Stimulated activated effector memory CD8-positive, alpha-beta T cell treated with anti-CD3 and anti-CD28 coated beads, Interleukin-12 subunit alpha, Interleukin-12 subunit beta, amount 100 ng/mL, for 72 hours (primary cell): ENCODE results near the gene FAM43A.

Experiments used
- ATAC-seq: fragments of 150-1000 bp; cut with Tn5 transposase; 2 replicates; pipeline ENCODE4 v1.10.0; 2021
- DNase-seq, 2 donors: peaks; one replicate each; pipeline ENCODE4 v3.0.0; 2021 to 2022; ENCODE audit warnings: low spot score in 2 of 2
- H3K27ac Mint-ChIP-seq: one replicate; pipeline ENCODE4 v1.8.0; 2022; ENCODE audit warnings: mild to moderate bottlenecking, mixed read lengths
- H3K36me3 Mint-ChIP-seq: one replicate; pipeline ENCODE4 v1.8.0; 2022; ENCODE audit warnings: mild to moderate bottlenecking, mixed read lengths
- H3K4me1 Mint-ChIP-seq: one replicate; pipeline ENCODE4 v1.8.0; 2022; ENCODE audit warnings: mixed read lengths
- H3K4me3 Mint-ChIP-seq: one replicate; pipeline ENCODE4 v1.8.0; 2022; ENCODE audit warnings: mild to moderate bottlenecking, mixed read lengths
- H3K9me3 Mint-ChIP-seq: one replicate; pipeline ENCODE4 v1.8.0; 2022; ENCODE audit warnings: mixed read lengths

Gene FAM43A, protein sequence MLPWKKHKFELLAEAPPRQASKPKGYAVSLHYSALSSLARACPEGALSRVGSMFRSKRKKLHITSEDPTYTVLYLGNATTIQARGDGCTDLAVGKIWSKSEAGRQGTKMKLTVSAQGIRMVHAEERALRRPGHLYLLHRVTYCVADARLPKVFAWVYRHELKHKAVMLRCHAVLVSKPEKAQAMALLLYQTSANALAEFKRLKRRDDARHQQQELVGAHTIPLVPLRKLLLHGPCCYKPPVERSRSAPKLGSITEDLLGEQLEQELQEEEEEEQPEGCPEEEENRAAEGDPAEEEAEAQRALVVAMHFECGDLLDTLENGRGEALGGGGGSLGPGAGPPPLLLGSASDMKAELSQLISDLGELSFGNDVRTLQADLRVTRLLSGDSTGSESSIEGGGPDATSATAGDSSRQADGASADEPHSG

DNA sequence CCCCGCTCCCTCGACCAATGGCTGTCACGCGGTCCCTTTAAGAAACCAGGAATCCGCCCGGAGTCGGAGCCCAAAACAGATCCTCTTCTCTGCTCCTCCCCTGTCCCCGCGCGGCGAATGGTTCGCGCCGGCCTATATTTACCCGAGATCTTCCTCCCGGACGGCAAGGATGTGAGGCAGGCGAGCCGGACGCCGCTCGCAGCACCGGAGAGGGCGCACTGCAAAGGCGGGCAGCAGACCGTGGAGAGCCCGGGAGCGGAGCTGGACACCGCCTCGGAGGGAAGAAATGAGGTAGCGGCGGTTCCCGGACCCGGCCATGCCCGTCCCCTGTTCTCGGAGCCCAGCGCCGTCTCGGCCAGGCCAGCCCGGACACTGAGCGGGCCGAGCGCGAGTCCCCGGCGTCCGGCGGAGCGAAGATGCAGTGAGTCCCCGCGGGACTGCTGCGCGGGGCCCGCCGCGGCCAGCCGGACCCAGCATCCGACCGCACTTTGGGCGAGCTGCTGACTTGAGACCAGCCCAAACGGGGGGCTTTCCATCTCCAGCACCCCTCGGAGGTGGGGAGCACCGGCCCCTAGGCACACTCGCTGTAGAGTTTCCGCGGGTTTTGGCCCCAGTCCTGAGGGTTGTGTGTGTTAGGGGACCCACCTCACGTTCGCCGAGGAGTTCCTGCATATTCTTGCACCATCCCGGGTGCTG is at the start of gene FAM43A:
Gene FAM43A (plus strand): TSS at position 166 of the 696 bp plus-strand sequence. CDS start 944 bp downstream, outside the sequence.
- H3K9me3 Mint-ChIP-seq = no peaks in the 10 kb centered on the region
- peak within 1 kb of the TSS; percentile 92 for H3K4me3 Mint-ChIP-seq
- DNase-seq (peak; percentile 77 to 93), ATAC-seq (peak; percentile 73)
- H3K4me1 Mint-ChIP-seq = peaks cover 68% of the 10 kb centered on the region
- peaks cover 34% of the 10 kb centered on the region for H3K36me3 Mint-ChIP-seq
- peak within 1 kb of the TSS; percentile 93 for H3K27ac Mint-ChIP-seq

DNA sequence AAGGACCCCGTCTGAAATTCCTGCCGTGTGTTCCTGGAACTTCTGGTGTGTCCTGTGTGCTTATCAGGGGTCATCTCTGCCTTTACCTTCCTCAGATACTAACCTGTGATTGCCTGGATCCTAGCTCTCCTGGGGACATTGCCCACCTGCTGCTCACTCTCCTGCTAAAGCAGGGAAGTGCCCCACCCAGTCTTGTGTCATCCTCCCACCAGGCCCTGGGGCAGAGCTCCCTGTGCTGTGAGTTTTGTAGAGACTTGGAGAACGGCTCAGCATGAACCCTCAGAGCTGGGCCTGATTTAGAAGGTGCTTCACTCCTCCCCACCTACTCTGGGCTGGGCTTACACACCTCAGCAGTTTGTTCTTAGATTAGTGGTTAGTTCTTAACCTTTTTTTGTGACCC is 48.6 kb upstream of the FAM43A start:
- Mint-ChIP-seq H3K36me3 (peaks cover 37% of the 10 kb centered on the region), H3K4me1 (peaks cover 9% of the 10 kb centered on the region), H3K4me3 (no peak overlapping the region), H3K9me3 (no peaks in the 10 kb centered on the region), H3K27ac (peak overlapping the region; percentile 68)
- ATAC-seq (no peak), DNase-seq (no peak)

- peak overlapping the region; percentile 68 for H3K27ac Mint-ChIP-seq
- H3K4me1 Mint-ChIP-seq = peaks cover 5% of the 10 kb centered on the region
- no peaks in the 10 kb centered on the region for H3K9me3 Mint-ChIP-seq
- H3K4me3 Mint-ChIP-seq = no peak overlapping the region
- no peak for DNase-seq
- ATAC-seq = no peak
- H3K36me3 Mint-ChIP-seq = peaks cover 44% of the 10 kb centered on the region
These were observed 47.9 kb upstream of the FAM43A start for GRCh38 chr3:194637541-194638400.

DNA sequence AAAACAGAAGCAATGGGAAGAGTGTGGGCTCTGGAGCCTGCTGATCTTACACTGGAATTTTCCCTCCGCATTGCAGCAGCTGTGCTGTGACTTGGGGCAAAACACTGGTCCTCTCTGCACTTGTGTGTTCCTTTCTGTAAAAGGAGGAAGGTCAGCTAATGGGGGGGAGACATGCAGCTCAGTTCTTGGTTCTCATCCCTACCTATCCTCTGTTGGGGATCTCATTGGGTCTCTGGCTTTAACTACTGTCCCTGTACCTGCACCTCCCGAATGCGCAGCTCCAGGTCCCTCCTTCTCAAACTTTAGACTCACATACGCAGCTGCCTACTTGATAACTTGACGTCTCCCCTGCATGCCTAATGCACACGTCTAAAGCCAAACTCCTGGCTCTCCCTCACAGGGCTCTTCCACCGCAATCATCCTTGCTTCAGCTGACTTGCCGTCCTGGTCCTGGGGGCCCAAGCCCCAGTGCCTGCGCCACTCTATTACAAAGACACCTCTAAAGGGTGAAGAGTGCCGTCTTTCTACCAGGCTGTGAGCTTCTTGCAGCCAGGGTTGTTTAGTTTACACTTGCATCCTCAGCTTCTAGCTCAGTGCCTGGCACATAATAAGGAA is 46.6 kb upstream of the FAM43A start:
- peak overlapping the region; percentile 21 for H3K27ac Mint-ChIP-seq
- H3K36me3 Mint-ChIP-seq = peaks cover 50% of the 10 kb centered on the region
- H3K4me1 Mint-ChIP-seq = peaks cover 5% of the 10 kb centered on the region
- DNase-seq (no peak), ATAC-seq (no peak)
- H3K9me3 Mint-ChIP-seq = no peaks in the 10 kb centered on the region
- H3K4me3 Mint-ChIP-seq = no peak overlapping the region

- H3K9me3 Mint-ChIP-seq = no peaks in the 10 kb centered on the region
- peaks cover 68% of the 10 kb centered on the region for H3K36me3 Mint-ChIP-seq
- no peak overlapping the region for H3K4me3 Mint-ChIP-seq
- no peak overlapping the region for H3K27ac Mint-ChIP-seq
- ATAC-seq = peak; percentile 49
- H3K4me1 Mint-ChIP-seq = no peaks in the 10 kb centered on the region
- no peak for DNase-seq
These were observed 44.9 kb upstream of the FAM43A start for GRCh38 chr3:194640829-194641228.

DNA sequence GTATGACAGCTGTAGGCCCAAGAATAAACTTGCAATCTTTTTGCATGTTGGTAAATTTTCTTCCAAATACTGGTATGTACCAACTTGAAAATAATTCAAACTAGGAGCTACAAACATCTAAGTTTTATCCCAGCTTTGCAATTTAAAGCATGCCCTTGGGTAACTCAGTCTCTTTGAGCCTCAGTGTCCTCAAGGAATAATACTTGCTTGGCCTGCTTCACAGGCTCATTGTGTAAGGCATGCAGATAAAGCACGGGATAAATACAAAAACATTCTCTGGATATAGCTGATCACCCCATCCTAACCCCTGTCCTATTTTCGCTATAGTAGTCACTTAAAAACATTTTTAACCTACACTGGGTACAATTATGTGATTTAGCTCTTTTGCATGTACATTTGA is 42.9 kb upstream of the FAM43A start:
- peaks cover 87% of the 10 kb centered on the region for H3K36me3 Mint-ChIP-seq

GRCh38 chr3:194647747-194648146 is 37.9 kb upstream of the FAM43A start:
- H3K27ac Mint-ChIP-seq = peak overlapping the region; percentile 26
- H3K4me1 Mint-ChIP-seq = peaks cover 3% of the 10 kb centered on the region
- H3K9me3 Mint-ChIP-seq = no peaks in the 10 kb centered on the region
- DNase-seq (no peak), ATAC-seq (no peak)
- peaks cover 100% of the 10 kb centered on the region for H3K36me3 Mint-ChIP-seq
- no peak overlapping the region for H3K4me3 Mint-ChIP-seq

More for the DNA sequence above, 42.9 kb upstream of the FAM43A start:
- Mint-ChIP-seq H3K4me3 (no peak overlapping the region), H3K27ac (no peak overlapping the region), H3K9me3 (no peaks in the 10 kb centered on the region), H3K4me1 (no peaks in the 10 kb centered on the region)
- no peak for ATAC-seq
- DNase-seq = no peak

DNA sequence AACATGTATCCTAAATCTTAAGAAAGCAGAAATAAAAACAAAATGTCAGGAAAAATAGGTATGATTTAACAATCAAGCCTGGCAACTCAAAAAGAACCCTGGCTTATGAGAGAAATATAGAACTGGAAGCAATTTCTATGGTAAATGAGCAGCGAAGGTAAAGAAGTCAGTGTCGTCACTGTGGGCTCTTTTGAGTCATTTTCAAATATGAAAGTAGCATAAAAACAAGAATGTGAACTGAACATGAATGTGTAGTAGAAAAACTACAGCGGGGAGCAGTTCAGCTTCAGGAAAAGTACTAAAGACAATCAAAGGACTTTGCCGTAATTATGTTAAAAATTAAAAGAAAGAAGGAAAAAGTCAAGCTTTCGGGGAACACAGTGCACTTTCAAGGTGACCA is 31.2 kb upstream of the FAM43A start:
- DNase-seq (no peak), ATAC-seq (peak; percentile 97)
- Mint-ChIP-seq H3K4me1 (peaks cover 30% of the 10 kb centered on the region), H3K36me3 (peaks cover 93% of the 10 kb centered on the region), H3K9me3 (no peaks in the 10 kb centered on the region), H3K4me3 (peak overlapping the region; percentile 35), H3K27ac (peak overlapping the region; percentile 59)

GRCh38 chr3:194657439-194657838 is 28.2 kb upstream of the FAM43A start:
- peaks cover 91% of the 10 kb centered on the region for H3K36me3 Mint-ChIP-seq
- H3K4me1 Mint-ChIP-seq = peaks cover 30% of the 10 kb centered on the region
- no peak overlapping the region for H3K27ac Mint-ChIP-seq
- ATAC-seq = no peak
- H3K4me3 Mint-ChIP-seq = no peak overlapping the region
- H3K9me3 Mint-ChIP-seq = no peaks in the 10 kb centered on the region
- no peak for DNase-seq

DNA sequence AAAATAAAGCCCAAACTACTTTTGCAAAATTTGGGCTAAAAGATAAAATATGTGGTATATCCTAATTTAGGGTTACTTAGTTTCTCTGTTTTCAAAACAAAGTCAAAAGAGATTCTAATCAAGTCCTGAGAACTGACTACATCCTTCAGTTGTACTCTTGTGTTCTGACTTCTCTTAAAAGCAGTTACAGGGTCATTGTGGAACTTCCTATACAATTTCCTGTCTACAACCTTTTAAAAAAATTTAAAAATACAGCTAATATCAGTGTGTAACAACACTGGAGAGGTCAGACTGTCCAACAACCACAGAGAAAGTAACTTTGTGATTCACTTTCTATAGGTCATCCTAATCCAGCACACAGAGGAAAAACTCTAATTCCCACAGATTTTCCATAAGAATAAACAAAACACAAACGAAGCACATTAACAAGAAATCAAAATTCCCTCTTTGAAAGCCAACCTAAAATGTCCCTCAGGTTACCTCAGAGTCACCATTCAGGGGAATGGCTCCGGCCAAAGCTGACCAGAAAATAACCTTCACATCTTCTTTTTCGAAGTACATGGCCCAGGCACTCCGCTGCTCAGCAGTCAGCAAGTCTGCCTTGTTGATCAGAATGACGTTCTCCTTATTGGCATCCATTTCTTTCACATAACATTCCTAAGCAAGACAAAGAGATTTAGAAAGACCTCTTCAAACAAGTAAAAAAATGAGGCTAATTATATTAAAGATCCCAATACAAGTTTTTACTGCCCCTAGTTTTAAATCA is 27.0 kb upstream of the FAM43A start:
- no peaks in the 10 kb centered on the region for H3K9me3 Mint-ChIP-seq
- H3K4me1 Mint-ChIP-seq = peaks cover 18% of the 10 kb centered on the region
- DNase-seq (no peak), ATAC-seq (no peak)
- no peak overlapping the region for H3K4me3 Mint-ChIP-seq
- peak overlapping the region; percentile 26 for H3K27ac Mint-ChIP-seq
- peaks cover 90% of the 10 kb centered on the region for H3K36me3 Mint-ChIP-seq

DNA sequence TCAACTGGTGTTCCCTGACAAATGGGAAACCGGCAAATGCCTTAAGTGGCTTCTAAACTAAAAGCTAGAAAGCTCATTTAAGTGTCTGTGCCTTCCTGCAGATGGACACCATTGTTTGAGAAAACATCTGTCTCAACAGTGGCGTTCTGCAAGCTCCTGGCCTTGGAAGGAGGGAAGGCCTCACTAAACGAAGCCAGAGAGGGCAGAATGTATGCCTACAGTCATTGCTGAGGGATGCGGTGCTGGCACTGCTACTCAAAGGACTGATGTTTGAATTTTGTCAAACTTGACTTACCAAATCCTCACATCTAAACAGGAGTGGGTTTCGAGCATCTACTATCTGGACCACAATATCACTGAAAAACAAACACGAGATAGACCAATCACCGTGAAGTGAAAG is 25.9 kb upstream of the FAM43A start:
- no peaks in the 10 kb centered on the region for H3K9me3 Mint-ChIP-seq
- DNase-seq (no peak), ATAC-seq (no peak)
- H3K36me3 Mint-ChIP-seq = peaks cover 90% of the 10 kb centered on the region
- H3K27ac Mint-ChIP-seq = no peak overlapping the region
- H3K4me3 Mint-ChIP-seq = no peak overlapping the region
- peaks cover 7% of the 10 kb centered on the region for H3K4me1 Mint-ChIP-seq

DNA sequence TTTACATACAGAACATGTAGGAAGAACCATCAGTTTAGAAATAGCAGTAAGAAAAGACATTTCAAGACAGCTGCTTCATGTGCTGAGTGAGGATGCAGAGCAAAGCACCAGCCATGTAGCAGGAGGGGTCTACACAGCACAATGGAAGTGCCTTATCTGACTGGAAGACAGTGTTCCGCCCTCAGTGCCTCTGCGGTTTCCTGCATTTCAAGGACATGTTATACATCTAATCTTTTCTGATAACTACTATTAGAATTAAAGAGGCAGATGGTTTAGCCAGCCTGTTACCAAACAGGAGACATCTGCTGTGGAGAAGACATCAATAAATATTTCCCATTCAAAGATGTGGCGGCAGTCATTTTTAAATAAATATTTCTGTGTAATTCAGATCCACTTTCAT is 24.3 kb upstream of the FAM43A start:
- H3K27ac Mint-ChIP-seq = no peak overlapping the region

DNA sequence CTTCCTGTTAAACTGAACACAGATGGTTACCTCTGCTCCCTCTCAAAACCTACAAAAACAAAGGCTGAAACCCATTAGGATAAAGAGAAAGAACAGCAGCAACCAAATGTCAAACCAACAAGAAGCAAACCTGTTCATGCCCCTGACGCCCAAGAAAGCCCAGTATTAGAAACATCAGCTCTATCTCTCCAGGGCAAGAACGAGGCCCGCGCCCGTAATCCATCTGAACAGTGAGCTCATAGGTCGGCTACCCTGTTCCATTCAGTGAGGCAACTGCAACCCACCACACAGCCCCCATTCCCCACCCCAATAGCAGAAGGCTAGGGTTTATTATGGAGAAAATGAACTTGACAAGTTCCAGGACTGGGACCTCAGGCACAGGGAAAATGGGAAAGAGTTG is 23.7 kb upstream of the FAM43A start:
- Mint-ChIP-seq H3K36me3 (peaks cover 96% of the 10 kb centered on the region), H3K27ac (no peak overlapping the region), H3K9me3 (no peaks in the 10 kb centered on the region), H3K4me3 (no peak overlapping the region), H3K4me1 (peaks cover 3% of the 10 kb centered on the region)
- ATAC-seq (no peak), DNase-seq (no peak)

More for the DNA sequence above, 24.3 kb upstream of the FAM43A start:
- H3K9me3 Mint-ChIP-seq = no peaks in the 10 kb centered on the region
- peaks cover 94% of the 10 kb centered on the region for H3K36me3 Mint-ChIP-seq
- no peak for ATAC-seq
- H3K4me1 Mint-ChIP-seq = no peaks in the 10 kb centered on the region
- no peak for DNase-seq
- H3K4me3 Mint-ChIP-seq = no peak overlapping the region

- Mint-ChIP-seq H3K36me3 (peaks cover 96% of the 10 kb centered on the region), H3K27ac (no peak overlapping the region), H3K4me1 (peaks cover 17% of the 10 kb centered on the region), H3K9me3 (no peaks in the 10 kb centered on the region), H3K4me3 (no peak overlapping the region)
- ATAC-seq = no peak
- no peak for DNase-seq
These were observed 20.8 kb upstream of the FAM43A start for GRCh38 chr3:194664857-194665256.
